ENCODE data around the gene CDKAL1.

CDKAL1 gene

DNA sequence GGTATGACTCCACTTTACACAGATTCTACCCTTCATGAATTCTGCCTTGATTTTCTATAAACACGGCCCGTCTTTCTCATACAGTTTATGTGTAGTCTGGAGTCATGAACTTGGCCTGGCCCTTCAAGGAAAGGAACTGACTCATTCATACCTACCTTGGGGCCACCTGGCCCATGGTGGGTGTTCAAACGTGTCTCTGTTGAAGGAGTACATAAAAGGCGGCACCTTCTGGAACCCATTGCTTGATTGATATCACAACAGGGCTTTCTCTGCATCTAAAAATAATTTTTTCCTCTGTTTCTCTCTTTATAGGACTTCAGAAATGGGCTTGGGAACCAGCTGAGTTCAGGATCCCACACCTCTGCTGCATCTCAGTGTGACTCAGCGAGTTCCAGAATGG is 696.3 kb downstream of the CDKAL1 start:
- TF ChIP-seq, protein P1, sequence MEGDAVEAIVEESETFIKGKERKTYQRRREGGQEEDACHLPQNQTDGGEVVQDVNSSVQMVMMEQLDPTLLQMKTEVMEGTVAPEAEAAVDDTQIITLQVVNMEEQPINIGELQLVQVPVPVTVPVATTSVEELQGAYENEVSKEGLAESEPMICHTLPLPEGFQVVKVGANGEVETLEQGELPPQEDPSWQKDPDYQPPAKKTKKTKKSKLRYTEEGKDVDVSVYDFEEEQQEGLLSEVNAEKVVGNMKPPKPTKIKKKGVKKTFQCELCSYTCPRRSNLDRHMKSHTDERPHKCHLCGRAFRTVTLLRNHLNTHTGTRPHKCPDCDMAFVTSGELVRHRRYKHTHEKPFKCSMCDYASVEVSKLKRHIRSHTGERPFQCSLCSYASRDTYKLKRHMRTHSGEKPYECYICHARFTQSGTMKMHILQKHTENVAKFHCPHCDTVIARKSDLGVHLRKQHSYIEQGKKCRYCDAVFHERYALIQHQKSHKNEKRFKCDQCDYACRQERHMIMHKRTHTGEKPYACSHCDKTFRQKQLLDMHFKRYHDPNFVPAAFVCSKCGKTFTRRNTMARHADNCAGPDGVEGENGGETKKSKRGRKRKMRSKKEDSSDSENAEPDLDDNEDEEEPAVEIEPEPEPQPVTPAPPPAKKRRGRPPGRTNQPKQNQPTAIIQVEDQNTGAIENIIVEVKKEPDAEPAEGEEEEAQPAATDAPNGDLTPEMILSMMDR (IDR thresholded peaks at IDR 0.05; ENCODE audit: poor library complexity, severe bottlenecking) = no peak
- Histone ChIP-seq H3K9me3 (ENCODE audit: severe bottlenecking) (no peaks in the 10 kb centered on the region), H3K27me3 (ENCODE audit: insufficient read depth, poor library complexity, severe bottlenecking) (no peaks in the 10 kb centered on the region), H3K4me1 (ENCODE audit: insufficient read depth, poor library complexity, severe bottlenecking) (peaks cover 28% of the 10 kb centered on the region), H3K4me3 (ENCODE audit: severe bottlenecking) (no peak overlapping the region), H3K36me3 (ENCODE audit: low read depth) (no peaks in the 10 kb centered on the region), H3K27ac (ENCODE audit: poor library complexity, severe bottlenecking) (peak overlapping the region; percentile 0)
- no peak for ATAC-seq (ENCODE audit: low read depth)
- no peak for DNase-seq (ENCODE audit: low spot score)

DNA sequence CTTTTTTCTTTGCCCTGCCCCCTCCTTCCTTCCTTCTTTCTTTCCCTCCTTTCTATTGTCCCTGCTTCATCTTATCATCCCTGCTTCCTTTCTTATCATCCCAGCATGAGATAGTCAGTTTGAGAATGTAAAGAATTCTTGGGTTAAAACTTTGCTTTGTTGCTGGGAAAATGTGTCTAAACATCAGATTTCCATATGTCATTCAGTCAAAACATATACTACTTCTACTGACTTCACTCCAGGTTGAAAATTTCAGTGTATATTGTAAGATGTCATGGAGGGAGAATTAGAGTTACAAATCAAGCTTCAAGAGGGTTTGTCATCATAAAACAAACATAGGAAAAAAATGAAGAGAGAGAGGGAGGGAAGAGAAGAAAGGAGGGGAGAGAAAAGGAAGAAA is 700.9 kb downstream of the CDKAL1 start:
- ATAC-seq (ENCODE audit: low read depth) (no peak), DNase-seq (ENCODE audit: low spot score) (no peak)
- Histone ChIP-seq H3K4me1 (ENCODE audit: insufficient read depth, poor library complexity, severe bottlenecking) (peaks cover 7% of the 10 kb centered on the region), H3K9me3 (ENCODE audit: severe bottlenecking) (no peaks in the 10 kb centered on the region), H3K36me3 (ENCODE audit: low read depth) (no peaks in the 10 kb centered on the region), H3K4me3 (ENCODE audit: severe bottlenecking) (no peak overlapping the region), H3K27ac (ENCODE audit: poor library complexity, severe bottlenecking) (no peak overlapping the region), H3K27me3 (ENCODE audit: insufficient read depth, poor library complexity, severe bottlenecking) (no peaks in the 10 kb centered on the region)
- TF ChIP-seq, protein P1 (IDR thresholded peaks at IDR 0.05; ENCODE audit: poor library complexity, severe bottlenecking) = no peak

DNA sequence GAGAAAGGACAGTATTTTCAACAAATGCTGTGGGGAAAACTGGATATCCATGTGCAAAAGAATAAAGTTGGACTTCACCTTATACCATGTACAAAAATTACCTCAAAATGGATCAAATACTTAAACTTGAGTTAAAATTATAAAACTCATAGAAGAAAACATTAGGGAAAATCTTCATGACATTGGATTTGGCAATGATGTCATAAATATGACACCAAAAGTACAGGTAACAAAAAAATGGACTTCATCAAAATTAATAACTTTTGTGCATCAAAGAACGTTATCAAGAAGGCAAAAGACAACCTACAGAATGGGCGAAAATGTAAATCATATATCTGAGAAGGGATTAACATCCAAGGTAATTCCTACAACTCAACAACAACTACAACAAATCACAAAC is 704.0 kb downstream of the CDKAL1 start:
- TF ChIP-seq, protein P1 (IDR thresholded peaks at IDR 0.05; ENCODE audit: poor library complexity, severe bottlenecking) = no peak
- no peak for DNase-seq (ENCODE audit: low spot score)
- H3K4me3 ChIP-seq (ENCODE audit: severe bottlenecking) = no peak overlapping the region
- no peaks in the 10 kb centered on the region for H3K27me3 ChIP-seq (ENCODE audit: insufficient read depth, poor library complexity, severe bottlenecking)
- no peaks in the 10 kb centered on the region for H3K4me1 ChIP-seq (ENCODE audit: insufficient read depth, poor library complexity, severe bottlenecking)
- no peaks in the 10 kb centered on the region for H3K9me3 ChIP-seq (ENCODE audit: severe bottlenecking)
- ATAC-seq (ENCODE audit: low read depth) = no peak
- H3K27ac ChIP-seq (ENCODE audit: poor library complexity, severe bottlenecking) = no peak overlapping the region
- H3K36me3 ChIP-seq (ENCODE audit: low read depth) = no peaks in the 10 kb centered on the region

DNA sequence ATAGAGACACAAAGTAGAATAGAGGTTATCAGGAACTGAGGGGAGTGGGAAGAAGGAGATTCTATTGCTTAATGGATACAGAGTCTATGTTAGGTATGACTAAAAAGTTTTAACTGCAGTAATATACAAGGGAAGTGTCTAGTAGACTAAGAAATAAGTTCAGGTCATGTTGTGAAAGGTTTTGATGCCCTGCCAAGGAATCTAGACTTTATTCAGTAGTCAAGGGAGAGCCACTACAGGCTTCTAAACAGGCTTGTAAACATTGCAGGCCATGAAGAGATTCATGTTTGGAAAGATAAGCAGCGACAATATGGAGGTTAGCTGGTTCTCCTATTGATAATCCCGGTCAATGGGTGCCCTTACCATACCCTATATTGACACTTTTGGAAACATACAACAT is 706.5 kb downstream of the CDKAL1 start:
- no peak for ATAC-seq (ENCODE audit: low read depth)
- Histone ChIP-seq H3K9me3 (ENCODE audit: severe bottlenecking) (no peaks in the 10 kb centered on the region), H3K27me3 (ENCODE audit: insufficient read depth, poor library complexity, severe bottlenecking) (no peaks in the 10 kb centered on the region), H3K4me1 (ENCODE audit: insufficient read depth, poor library complexity, severe bottlenecking) (no peaks in the 10 kb centered on the region), H3K4me3 (ENCODE audit: severe bottlenecking) (no peak overlapping the region), H3K36me3 (ENCODE audit: low read depth) (no peaks in the 10 kb centered on the region), H3K27ac (ENCODE audit: poor library complexity, severe bottlenecking) (no peak overlapping the region)
- DNase-seq (ENCODE audit: low spot score) = no peak
- TF ChIP-seq, protein P1 (IDR thresholded peaks at IDR 0.05; ENCODE audit: poor library complexity, severe bottlenecking) = no peak

DNA sequence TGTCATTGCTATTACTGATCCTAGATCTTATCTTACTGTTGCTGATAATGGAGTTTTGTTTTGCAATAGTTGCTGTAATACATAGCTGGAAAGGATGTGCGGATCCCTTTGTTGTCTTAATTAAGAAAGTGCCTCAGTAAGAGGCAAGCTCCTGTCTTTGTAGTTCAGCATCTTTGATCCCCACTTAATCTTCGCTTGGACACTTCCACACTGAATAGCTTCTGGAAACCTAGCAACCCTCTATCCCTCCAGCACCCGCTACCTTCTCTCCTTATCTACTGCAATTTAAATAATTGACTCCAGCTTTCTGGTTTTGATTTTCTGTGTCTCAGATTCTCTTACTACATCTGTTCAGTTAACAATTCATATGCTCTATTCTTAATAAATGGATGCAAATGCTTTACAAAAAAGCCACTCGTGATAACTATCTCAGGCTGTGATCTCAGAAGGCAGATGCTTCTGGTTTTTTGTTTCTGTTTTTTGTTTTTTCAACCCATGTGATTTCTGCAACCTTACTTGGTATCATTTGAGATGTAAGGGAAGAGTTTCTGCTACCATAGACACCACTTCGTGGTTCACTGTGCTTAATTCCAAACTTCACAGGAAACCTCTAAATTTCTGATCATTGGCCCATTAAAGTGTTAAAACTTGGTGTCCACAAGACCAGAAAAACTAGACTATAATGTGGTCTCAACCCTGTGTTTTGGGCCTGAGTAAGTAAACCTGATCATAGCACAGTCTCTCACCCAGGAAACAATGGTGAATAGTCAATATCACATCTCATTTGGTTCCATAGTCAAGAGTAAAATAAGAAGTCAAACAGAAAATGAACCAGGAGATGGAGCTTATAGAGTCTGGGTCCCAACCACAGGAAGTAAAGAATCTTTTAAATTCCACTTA is 707.2 kb downstream of the CDKAL1 start:
- H3K4me3 ChIP-seq (ENCODE audit: severe bottlenecking) = no peak overlapping the region
- no peaks in the 10 kb centered on the region for H3K27me3 ChIP-seq (ENCODE audit: insufficient read depth, poor library complexity, severe bottlenecking)
- DNase-seq (ENCODE audit: low spot score) (no peak), ATAC-seq (ENCODE audit: low read depth) (no peak)
- H3K36me3 ChIP-seq (ENCODE audit: low read depth) = no peaks in the 10 kb centered on the region
- no peaks in the 10 kb centered on the region for H3K4me1 ChIP-seq (ENCODE audit: insufficient read depth, poor library complexity, severe bottlenecking)
- H3K27ac ChIP-seq (ENCODE audit: poor library complexity, severe bottlenecking) = no peak overlapping the region
- TF ChIP-seq, protein P1 (IDR thresholded peaks at IDR 0.05; ENCODE audit: poor library complexity, severe bottlenecking) = no peak
- no peaks in the 10 kb centered on the region for H3K9me3 ChIP-seq (ENCODE audit: severe bottlenecking)
